Transverse colon (tissue), 3 donors: ENCODE data around the gene METTL8.
"Not testable (repeated sequence)": the region's sequence is repeated elsewhere in the genome, so short reads cannot be mapped to it uniquely, and the experiment has no call there.

Source experiments
- EP300 ChIP-seq: sonication (generic); formaldehyde crosslinking; IDR thresholded peaks from one replicate; pipeline ENCODE4 v1.6.1; 2017; ENCODE audit warnings: antibody characterized with exemption, low read depth
- POLR2A ChIP-seq: fragments of 450-650 bp; IDR thresholded peaks from one replicate; pipeline ENCODE4 v1.6.1; 2016; ENCODE audit warnings: antibody characterized with exemption, mild to moderate bottlenecking, moderate library complexity
- TF ChIP-seq, protein P1 (sequence below), 5 experiments: fragments of 200-600 bp in 3 of 5; fragments of 450-650 bp in 2 of 5; sonication (generic) in 3 of 5; IDR thresholded peaks; 1 replicate in 2 of 5; 2 replicates in 3 of 5; pipeline ENCODE4 v1.5.1; 2016 to 2017; ENCODE audit warnings: antibody characterized with exemption in 5 of 5, inconsistent platforms in 3 of 5, mild to moderate bottlenecking in 2 of 5, moderate library complexity in 1 of 5

DNA sequence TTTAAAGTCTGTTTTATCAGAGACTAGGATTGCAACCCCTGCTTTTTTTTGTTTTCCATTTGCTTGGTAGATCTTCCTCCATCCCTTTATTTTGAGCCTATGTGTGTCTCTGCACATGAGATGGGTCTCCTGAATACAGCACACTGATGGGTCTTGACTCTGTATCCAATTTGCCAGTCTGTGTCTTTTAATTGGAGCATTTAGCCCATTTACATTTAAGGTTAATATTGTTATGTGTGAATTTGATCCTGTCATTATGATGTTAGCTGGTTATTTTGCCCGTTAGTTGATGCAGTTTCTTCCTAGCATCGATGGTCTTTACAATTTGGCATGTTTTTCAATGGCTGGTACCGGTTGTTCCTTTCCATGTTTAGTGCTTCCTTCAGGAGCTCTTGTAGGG is 80.0 kb downstream of the METTL8 start:
- not testable (repeated sequence) for TF ChIP-seq POLR2A, EP300
- TF ChIP-seq, protein P1, sequence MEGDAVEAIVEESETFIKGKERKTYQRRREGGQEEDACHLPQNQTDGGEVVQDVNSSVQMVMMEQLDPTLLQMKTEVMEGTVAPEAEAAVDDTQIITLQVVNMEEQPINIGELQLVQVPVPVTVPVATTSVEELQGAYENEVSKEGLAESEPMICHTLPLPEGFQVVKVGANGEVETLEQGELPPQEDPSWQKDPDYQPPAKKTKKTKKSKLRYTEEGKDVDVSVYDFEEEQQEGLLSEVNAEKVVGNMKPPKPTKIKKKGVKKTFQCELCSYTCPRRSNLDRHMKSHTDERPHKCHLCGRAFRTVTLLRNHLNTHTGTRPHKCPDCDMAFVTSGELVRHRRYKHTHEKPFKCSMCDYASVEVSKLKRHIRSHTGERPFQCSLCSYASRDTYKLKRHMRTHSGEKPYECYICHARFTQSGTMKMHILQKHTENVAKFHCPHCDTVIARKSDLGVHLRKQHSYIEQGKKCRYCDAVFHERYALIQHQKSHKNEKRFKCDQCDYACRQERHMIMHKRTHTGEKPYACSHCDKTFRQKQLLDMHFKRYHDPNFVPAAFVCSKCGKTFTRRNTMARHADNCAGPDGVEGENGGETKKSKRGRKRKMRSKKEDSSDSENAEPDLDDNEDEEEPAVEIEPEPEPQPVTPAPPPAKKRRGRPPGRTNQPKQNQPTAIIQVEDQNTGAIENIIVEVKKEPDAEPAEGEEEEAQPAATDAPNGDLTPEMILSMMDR (IDR thresholded peaks at IDR 0.05): not testable (repeated sequence)
